ENCODE results near the gene CGREF1. TPM values are rescaled to one million over a fixed set of nuclear protein-coding genes. Genes with fewer than 3 reads are reported as not detected.

Gene CGREF1
- total and polyA plus RNA-seq, 7 donors: 0.68 to 2.6 (median 1.1) TPM; not detected in 2

DNA sequence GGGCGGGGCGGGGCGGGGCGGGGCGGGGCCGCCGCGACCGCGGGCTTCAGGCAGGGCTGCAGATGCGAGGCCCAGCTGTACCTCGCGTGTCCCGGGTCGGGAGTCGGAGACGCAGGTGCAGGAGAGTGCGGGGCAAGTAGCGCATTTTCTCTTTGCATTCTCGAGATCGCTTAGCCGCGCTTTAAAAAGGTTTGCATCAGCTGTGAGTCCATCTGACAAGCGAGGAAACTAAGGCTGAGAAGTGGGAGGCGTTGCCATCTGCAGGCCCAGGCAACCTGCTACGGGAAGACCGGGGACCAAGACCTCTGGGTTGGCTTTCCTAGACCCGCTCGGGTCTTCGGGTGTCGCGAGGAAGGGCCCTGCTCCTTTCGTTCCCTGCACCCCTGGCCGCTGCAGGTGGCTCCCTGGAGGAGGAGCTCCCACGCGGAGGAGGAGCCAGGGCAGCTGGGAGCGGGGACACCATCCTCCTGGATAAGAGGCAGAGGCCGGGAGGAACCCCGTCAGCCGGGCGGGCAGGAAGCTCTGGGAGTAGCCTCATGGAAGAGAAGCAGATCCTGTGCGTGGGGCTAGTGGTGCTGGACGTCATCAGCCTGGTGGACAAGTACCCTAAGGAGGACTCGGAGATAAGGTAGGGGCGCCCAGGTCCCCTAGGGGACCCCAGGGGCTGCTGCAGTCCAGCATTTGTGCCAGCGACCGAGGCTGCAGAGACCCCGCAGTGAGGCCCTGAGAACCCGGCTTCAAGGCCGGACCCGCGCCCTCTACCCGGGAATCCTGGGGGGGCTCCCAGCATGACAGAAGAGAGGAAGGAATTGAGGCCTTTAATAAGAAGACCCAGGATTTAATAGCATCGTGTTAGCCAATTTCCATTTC is 32.0 kb downstream of the CGREF1 start, which contains the start of gene KHK:
Gene KHK (plus strand): TSS at position 49 of the 870 bp plus-strand sequence. CDS start 488 bp downstream, at position 537.
- Histone ChIP-seq H3K4me1 (peaks cover 0 to 54% (median 50%) of the 10 kb centered on the region in 4 donors), H3K27ac (peak within 1 kb of the TSS; percentile 88 to 98 (median 96)), H3K36me3 (peaks cover 7 to 20% (median 11%) of the 10 kb centered on the region in 4 donors), H3K4me3 (peak within 1 kb of the TSS; percentile 46 to 63 (median 55)), H3K9me3 (no peaks in the 10 kb centered on the region), H3K27me3 (no peaks in the 10 kb centered on the region)
- peak; percentile 88 for DNase-seq
- TF ChIP-seq, protein P1, sequence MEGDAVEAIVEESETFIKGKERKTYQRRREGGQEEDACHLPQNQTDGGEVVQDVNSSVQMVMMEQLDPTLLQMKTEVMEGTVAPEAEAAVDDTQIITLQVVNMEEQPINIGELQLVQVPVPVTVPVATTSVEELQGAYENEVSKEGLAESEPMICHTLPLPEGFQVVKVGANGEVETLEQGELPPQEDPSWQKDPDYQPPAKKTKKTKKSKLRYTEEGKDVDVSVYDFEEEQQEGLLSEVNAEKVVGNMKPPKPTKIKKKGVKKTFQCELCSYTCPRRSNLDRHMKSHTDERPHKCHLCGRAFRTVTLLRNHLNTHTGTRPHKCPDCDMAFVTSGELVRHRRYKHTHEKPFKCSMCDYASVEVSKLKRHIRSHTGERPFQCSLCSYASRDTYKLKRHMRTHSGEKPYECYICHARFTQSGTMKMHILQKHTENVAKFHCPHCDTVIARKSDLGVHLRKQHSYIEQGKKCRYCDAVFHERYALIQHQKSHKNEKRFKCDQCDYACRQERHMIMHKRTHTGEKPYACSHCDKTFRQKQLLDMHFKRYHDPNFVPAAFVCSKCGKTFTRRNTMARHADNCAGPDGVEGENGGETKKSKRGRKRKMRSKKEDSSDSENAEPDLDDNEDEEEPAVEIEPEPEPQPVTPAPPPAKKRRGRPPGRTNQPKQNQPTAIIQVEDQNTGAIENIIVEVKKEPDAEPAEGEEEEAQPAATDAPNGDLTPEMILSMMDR (IDR thresholded peaks at IDR 0.05): no peak
- TF ChIP-seq POLR2A (IDR thresholded peaks at IDR 0.05): no peak
- TF ChIP-seq POLR2AphosphoS5 (IDR thresholded peaks at IDR 0.05): peak in 2 of 4 donors; percentile 52 to 75
- no peak for TF ChIP-seq EP300 (IDR thresholded peaks at IDR 0.05)
- intact Hi-C loops (cut with DNase I): loop anchor here (1.0 to 5.0 kb wide), 3 partner anchors 37 to 125 kb away; partner anchors contain the start of genes ATRAID, SLC5A6 and TMEM214
- 8 to 14% methylated on average over 54 of the region's 54 CpGs for WGBS, 2 donors

DNA sequence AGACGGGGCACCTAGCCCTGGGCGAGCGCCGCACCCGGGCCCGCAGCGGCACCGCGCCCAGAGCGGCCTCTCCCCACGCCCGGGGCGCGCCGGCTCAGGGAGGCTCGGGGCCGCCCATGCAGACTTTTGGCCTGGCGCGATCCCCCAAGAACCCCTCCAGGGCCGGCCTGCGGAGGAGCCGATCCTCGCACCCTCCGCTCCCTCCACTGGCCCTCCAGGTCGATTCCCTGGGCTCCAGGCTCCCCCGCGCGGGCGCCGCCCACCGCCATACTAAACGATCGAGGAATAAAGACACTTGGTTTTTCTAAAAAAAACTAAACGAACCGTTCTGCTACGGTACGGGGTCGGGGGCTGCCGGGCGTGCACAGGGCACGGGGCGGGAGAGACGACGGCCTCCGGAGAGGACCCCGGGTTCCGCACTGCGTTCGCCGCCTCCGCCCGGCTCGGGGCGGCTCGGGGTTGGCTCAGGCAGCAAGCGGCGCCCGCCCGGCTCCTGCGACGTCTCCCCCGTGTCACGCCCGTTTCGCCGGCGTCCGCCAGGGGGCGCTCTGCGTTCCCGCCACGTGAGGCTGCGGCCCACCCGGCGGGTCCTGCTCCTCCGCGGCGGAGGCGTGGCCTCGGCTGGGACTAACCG is 32.7 kb downstream of the CGREF1 start:
- peak overlapping the region; percentile 32 to 63 (median 55) for H3K4me3 ChIP-seq
- peaks cover 9 to 24% (median 15%) of the 10 kb centered on the region in 4 donors for H3K36me3 ChIP-seq
- WGBS, 2 donors: 1% methylated on average over 81 of the region's 81 CpGs
- peak; percentile 97 for DNase-seq
- TF ChIP-seq POLR2AphosphoS5 (IDR thresholded peaks at IDR 0.05): peak; percentile 60 to 91 (median 78)
- TF ChIP-seq POLR2A (IDR thresholded peaks at IDR 0.05): no peak
- TF ChIP-seq, protein P1 (IDR thresholded peaks at IDR 0.05): peak; percentile 47 to 88 (median 63)
- no peak for TF ChIP-seq EP300 (IDR thresholded peaks at IDR 0.05)
- intact Hi-C loops (cut with DNase I): loop anchor here (1.0 to 5.0 kb wide), 3 partner anchors 36 to 126 kb away; partner anchors contain the start of genes ATRAID, SLC5A6 and TMEM214
- peak overlapping the region; percentile 88 to 98 (median 96) for H3K27ac ChIP-seq
- peaks cover 0 to 62% (median 58%) of the 10 kb centered on the region in 4 donors for H3K4me1 ChIP-seq
- no peaks in the 10 kb centered on the region for H3K9me3 ChIP-seq
- H3K27me3 ChIP-seq: no peaks in the 10 kb centered on the region

DNA sequence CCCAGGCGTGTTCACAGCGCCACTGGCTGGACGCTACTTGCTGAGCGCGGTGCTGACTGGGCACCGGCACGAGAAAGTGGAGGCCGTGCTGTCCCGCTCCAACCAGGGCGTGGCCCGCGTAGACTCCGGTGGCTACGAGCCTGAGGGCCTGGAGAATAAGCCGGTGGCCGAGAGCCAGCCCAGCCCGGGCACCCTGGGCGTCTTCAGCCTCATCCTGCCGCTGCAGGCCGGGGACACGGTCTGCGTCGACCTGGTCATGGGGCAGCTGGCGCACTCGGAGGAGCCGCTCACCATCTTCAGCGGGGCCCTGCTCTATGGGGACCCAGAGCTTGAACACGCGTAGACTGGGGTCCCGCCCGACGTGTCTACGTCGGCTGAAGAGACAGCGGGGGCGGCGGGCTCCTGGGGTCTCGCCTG is 33.2 kb downstream of the CGREF1 start:
- WGBS, 2 donors: 1 to 2% methylated on average over 38 of the region's 38 CpGs
- Histone ChIP-seq H3K4me1 (peaks cover 0 to 66% (median 61%) of the 10 kb centered on the region in 4 donors), H3K9me3 (no peaks in the 10 kb centered on the region), H3K27ac (peak overlapping the region; percentile 88 to 98 (median 96)), H3K4me3 (peak overlapping the region; percentile 32 to 63 (median 55)), H3K36me3 (peaks cover 9 to 24% (median 15%) of the 10 kb centered on the region in 4 donors), H3K27me3 (no peaks in the 10 kb centered on the region)
- intact Hi-C loops (cut with DNase I): loop anchor here (1.0 to 5.0 kb wide), 4 partner anchors 35 to 127 kb away; partner anchors contain the start of genes ATRAID, MAPRE3, SLC5A6 and TMEM214
- peak; percentile 94 for DNase-seq
- peak in 1 of 2 donors; percentile 7 for TF ChIP-seq POLR2A (IDR thresholded peaks at IDR 0.05)
- TF ChIP-seq, protein P1 (IDR thresholded peaks at IDR 0.05): peak in 2 of 4 experiments; percentile 13 to 32
- TF ChIP-seq EP300 (IDR thresholded peaks at IDR 0.05): no peak
- peak; percentile 40 to 81 (median 68) for TF ChIP-seq POLR2AphosphoS5 (IDR thresholded peaks at IDR 0.05)

DNA sequence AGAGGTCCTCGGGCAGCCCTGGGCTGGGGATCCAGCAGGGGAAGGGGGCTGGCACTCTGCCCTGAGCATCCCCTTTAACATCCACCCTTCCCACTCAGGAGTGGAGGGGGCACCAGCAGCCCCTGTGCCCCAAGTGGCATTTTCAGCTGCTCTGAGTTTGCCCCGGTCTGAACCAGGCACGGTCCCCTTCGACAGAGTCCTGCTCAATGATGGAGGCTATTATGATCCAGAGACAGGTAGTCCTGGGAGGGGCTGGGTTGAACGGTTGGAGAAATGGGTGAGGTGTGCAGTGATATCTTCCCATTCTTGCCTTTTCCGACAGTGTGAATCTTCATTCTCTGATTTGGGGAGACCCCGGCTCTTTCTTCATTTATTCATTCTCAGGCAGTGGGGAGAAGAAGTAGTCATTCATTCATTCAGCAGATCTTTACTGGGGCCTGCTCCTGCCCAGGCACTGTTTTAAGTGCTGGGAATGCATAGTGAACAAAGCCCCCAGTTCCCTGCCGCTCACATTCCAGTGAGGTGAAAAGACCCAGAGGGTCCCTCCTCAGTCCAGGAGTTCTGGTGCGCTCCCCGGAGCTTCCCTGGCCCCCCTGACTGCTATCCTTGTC is 33.8 kb downstream of the CGREF1 start:
- H3K4me3 ChIP-seq: peak overlapping the region; percentile 32 to 63 (median 55)
- intact Hi-C loops (cut with DNase I): loop anchor here (2.0 to 5.0 kb wide), 3 partner anchors 53 to 127 kb away; partner anchors contain the start of genes ATRAID, MAPRE3, SLC5A6 and TMEM214
- DNase-seq: no peak
- peaks cover 9 to 28% (median 15%) of the 10 kb centered on the region in 4 donors for H3K36me3 ChIP-seq
- H3K4me1 ChIP-seq: peaks cover 0 to 71% (median 66%) of the 10 kb centered on the region in 4 donors
- TF ChIP-seq, protein P1 (IDR thresholded peaks at IDR 0.05): peak in 1 of 4 experiments; percentile 36
- no peak for TF ChIP-seq POLR2A (IDR thresholded peaks at IDR 0.05)
- no peak for TF ChIP-seq EP300 (IDR thresholded peaks at IDR 0.05)
- no peak for TF ChIP-seq POLR2AphosphoS5 (IDR thresholded peaks at IDR 0.05)
- WGBS, 2 donors: 46 to 66% methylated on average over 10 of the region's 10 CpGs
- H3K27ac ChIP-seq: peak overlapping the region; percentile 88 to 98 (median 96)
- no peaks in the 10 kb centered on the region for H3K9me3 ChIP-seq
- H3K27me3 ChIP-seq: no peaks in the 10 kb centered on the region

Data from sigmoid colon (tissue), 7 donors.